ELF-1 (cell line): ENCODE measurements around the gene ACTR1A.
"Not testable (repeated sequence)": the region's sequence is repeated elsewhere in the genome, so short reads cannot be mapped to it uniquely, and the experiment has no call there.

Source experiments
- DNase-seq: peaks from one replicate; pipeline ENCODE4 v3.0.0-alpha.2; 2016; ENCODE audit warnings: low read depth, low spot score

The ACTR1A gene

GRCh38 chr10:102502337-102503151 lies at the start of gene ACTR1A:
Gene ACTR1A, minus strand, starts transcription at chr10:102502712. Its CDS starts 65 bp downstream, at chr10:102502647.
- peak; percentile 100 for DNase-seq

- no peak for DNase-seq
These were observed 48.2 kb upstream of the ACTR1A start for GRCh38 chr10:102550636-102551210.

- DNase-seq = no peak
These were observed 47.0 kb upstream of the ACTR1A start for GRCh38 chr10:102549549-102549948.

- DNase-seq = no peak
These were observed 44.3 kb upstream of the ACTR1A start for GRCh38 chr10:102546606-102547320.

GRCh38 chr10:102545997-102546396 lies 43.5 kb upstream of the ACTR1A start:
- no peak for DNase-seq

GRCh38 chr10:102545265-102545871 lies 42.9 kb upstream of the ACTR1A start:
- DNase-seq = no peak

- DNase-seq = no peak
These were observed 40.4 kb upstream of the ACTR1A start for GRCh38 chr10:102542800-102543418.

GRCh38 chr10:102540023-102540422 lies 37.5 kb upstream of the ACTR1A start:
- no peak for DNase-seq

- DNase-seq = no peak
These were observed 36.3 kb upstream of the ACTR1A start for GRCh38 chr10:102538811-102539210.

- DNase-seq = no peak
These were observed 35.4 kb upstream of the ACTR1A start for GRCh38 chr10:102537948-102538347.

GRCh38 chr10:102537367-102537766 lies 34.9 kb upstream of the ACTR1A start:
- no peak for DNase-seq

GRCh38 chr10:102535481-102536147 lies 33.1 kb upstream of the ACTR1A start:
- no peak for DNase-seq

- not testable (repeated sequence) for DNase-seq
These were observed 32.5 kb upstream of the ACTR1A start for GRCh38 chr10:102534966-102535365.

GRCh38 chr10:102534333-102534732 lies 31.8 kb upstream of the ACTR1A start:
- DNase-seq = no peak

- DNase-seq = no peak
These were observed 25.0 kb upstream of the ACTR1A start for GRCh38 chr10:102527546-102527945.

- DNase-seq = no peak
These were observed 22.2 kb upstream of the ACTR1A start for GRCh38 chr10:102524746-102525145.

GRCh38 chr10:102523250-102524029 lies 20.9 kb upstream of the ACTR1A start:
- no peak for DNase-seq

- DNase-seq = no peak
These were observed 20.4 kb upstream of the ACTR1A start for GRCh38 chr10:102522874-102523249.

- DNase-seq = no peak
These were observed 16.8 kb upstream of the ACTR1A start for GRCh38 chr10:102519246-102519825.

GRCh38 chr10:102517553-102517952 lies 15.0 kb upstream of the ACTR1A start:
- DNase-seq = peak; percentile 53
